ENCODE data around the gene MEX3D. TPM values are rescaled to one million over a fixed set of nuclear protein-coding genes. Genes with fewer than 3 reads are reported as not detected.
"Not testable (repeated sequence)": the region's sequence is repeated elsewhere in the genome, so short reads cannot be mapped to it uniquely, and the experiment has no call there.

Gene MEX3D
- total and polyA plus RNA-seq, 4 donors, result 0.92 to 9.1 (median 5.2) TPM

DNA sequence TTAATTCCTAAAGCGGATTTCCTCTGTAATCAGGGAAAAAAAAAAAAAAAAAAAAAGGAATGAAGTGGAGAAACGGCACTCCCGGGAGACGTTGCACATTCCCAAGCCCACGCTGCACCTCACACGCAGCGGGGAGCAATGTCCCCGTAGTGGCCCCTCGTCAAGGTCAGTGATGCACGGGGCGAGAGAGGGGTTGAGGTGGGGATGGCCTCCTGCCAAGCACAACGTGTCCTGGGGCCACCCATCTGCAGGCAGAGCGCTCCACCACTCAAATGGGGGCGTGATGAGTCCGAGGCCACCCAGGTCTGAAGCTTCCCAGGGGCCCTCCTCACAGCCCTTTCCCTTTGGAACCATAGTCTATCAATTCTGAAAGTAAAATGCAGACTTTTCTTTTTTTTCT is 29.1 kb downstream of the MEX3D start:
- no peak for DNase-seq (ENCODE audit: low spot score)
- 31% methylated on average over 15 of the region's 15 CpGs for WGBS
- TF ChIP-seq HNF4A (conservative IDR thresholded peaks at IDR 0.05) (no peak), RXRA (IDR thresholded peaks at IDR 0.05) (no peak), NR2F2 (IDR thresholded peaks at IDR 0.05) (no peak), GABPA (IDR thresholded peaks at IDR 0.05 in 1 of 2, conservative IDR thresholded peaks at IDR 0.05 in 1 of 2) (no peak), FOXA2 (IDR thresholded peaks at IDR 0.05) (no peak), RAD21 (IDR thresholded peaks at IDR 0.05) (no peak), TAF1 (conservative IDR thresholded peaks at IDR 0.05) (no peak), YY1 (IDR thresholded peaks at IDR 0.05) (no peak), EGR1 (IDR thresholded peaks at IDR 0.05; ENCODE audit: low read depth in 2 of 2) (no peak), FOXA1 (IDR thresholded peaks at IDR 0.05) (no peak)
- TF ChIP-seq, protein P1, sequence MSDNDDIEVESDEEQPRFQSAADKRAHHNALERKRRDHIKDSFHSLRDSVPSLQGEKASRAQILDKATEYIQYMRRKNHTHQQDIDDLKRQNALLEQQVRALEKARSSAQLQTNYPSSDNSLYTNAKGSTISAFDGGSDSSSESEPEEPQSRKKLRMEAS (IDR thresholded peaks at IDR 0.05), result no peak
- TF ChIP-seq, protein P2, sequence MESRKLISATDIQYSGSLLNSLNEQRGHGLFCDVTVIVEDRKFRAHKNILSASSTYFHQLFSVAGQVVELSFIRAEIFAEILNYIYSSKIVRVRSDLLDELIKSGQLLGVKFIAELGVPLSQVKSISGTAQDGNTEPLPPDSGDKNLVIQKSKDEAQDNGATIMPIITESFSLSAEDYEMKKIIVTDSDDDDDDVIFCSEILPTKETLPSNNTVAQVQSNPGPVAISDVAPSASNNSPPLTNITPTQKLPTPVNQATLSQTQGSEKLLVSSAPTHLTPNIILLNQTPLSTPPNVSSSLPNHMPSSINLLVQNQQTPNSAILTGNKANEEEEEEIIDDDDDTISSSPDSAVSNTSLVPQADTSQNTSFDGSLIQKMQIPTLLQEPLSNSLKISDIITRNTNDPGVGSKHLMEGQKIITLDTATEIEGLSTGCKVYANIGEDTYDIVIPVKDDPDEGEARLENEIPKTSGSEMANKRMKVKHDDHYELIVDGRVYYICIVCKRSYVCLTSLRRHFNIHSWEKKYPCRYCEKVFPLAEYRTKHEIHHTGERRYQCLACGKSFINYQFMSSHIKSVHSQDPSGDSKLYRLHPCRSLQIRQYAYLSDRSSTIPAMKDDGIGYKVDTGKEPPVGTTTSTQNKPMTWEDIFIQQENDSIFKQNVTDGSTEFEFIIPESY (IDR thresholded peaks at IDR 0.05), result no peak
- TF ChIP-seq, protein P3, sequence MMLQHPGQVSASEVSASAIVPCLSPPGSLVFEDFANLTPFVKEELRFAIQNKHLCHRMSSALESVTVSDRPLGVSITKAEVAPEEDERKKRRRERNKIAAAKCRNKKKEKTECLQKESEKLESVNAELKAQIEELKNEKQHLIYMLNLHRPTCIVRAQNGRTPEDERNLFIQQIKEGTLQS (IDR thresholded peaks at IDR 0.05), result no peak
- TF ChIP-seq, protein P4, sequence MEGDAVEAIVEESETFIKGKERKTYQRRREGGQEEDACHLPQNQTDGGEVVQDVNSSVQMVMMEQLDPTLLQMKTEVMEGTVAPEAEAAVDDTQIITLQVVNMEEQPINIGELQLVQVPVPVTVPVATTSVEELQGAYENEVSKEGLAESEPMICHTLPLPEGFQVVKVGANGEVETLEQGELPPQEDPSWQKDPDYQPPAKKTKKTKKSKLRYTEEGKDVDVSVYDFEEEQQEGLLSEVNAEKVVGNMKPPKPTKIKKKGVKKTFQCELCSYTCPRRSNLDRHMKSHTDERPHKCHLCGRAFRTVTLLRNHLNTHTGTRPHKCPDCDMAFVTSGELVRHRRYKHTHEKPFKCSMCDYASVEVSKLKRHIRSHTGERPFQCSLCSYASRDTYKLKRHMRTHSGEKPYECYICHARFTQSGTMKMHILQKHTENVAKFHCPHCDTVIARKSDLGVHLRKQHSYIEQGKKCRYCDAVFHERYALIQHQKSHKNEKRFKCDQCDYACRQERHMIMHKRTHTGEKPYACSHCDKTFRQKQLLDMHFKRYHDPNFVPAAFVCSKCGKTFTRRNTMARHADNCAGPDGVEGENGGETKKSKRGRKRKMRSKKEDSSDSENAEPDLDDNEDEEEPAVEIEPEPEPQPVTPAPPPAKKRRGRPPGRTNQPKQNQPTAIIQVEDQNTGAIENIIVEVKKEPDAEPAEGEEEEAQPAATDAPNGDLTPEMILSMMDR (IDR thresholded peaks at IDR 0.05; ENCODE audit: low read depth, low read length, missing input control), result no peak
- Histone ChIP-seq H3K9ac (ENCODE audit: low read depth in 1 of 2, low read length in 2 of 2) (no peak overlapping the region), H3K27ac (ENCODE audit: low read depth in 1 of 2, low read length in 2 of 2) (no peak overlapping the region), H3K36me3 (ENCODE audit: control insufficient read depth in 4 of 4, insufficient read depth in 3 of 4, low read depth in 1 of 4, low read length in 3 of 4) (no peaks in the 10 kb centered on the region), H3K4me1 (ENCODE audit: control insufficient read depth in 4 of 4, insufficient read depth in 4 of 4, low read length in 3 of 4) (no peaks in the 10 kb centered on the region), H3K27me3 (ENCODE audit: control insufficient read depth in 4 of 4, insufficient read depth in 4 of 4, low read length in 3 of 4) (no peaks in the 10 kb centered on the region), H3K4me3 (ENCODE audit: low read depth in 1 of 3, low read length in 3 of 3) (no peak overlapping the region), H3K9me3 (ENCODE audit: control insufficient read depth in 4 of 4, low read length in 3 of 4) (no peaks in the 10 kb centered on the region)

DNA sequence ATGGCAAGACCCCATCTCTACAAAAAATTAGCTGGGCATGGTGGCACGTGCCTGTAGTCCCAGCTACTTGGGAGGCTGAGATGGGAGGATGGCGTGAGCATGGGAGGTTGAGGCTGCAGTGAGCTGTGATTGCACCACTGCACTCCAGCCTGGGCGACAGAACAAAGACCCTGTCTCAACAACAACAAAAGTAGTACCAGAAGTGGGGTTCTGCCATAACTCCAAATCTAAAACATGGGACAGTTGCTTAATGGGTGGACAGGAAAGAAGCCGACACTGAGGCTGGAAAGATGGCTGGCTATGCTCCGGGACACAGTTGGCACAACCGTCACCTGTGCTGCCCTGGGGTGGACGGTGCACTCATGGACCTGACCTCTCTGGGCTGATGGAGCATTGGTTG is 32.4 kb downstream of the MEX3D start:
- not testable (repeated sequence) for H3K9ac ChIP-seq (ENCODE audit: low read depth in 1 of 2, low read length in 2 of 2)
- WGBS, result 94% methylated on average over 7 of the region's 7 CpGs

DNA sequence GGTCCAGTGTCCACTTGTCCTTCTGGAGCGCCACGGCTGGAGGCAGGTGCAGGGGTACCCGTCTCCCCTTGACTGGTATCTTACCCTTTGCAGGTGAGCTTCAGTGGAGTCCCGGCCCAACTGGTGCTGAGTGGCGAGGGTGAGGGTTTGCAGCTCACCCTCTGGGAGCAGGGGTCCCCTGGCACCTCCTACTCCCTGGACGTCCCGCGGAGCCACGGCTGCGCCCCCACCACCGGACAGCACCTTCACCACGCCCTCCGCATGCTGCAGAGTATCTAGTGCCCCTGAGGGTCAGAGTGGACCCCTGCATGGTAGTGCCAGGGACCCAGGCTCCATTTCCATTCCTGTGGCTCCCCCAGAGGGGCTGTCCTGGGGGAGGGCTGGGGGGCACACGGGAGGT is 33.2 kb downstream of the MEX3D start:
- Histone ChIP-seq H3K36me3 (ENCODE audit: control insufficient read depth in 4 of 4, insufficient read depth in 3 of 4, low read depth in 1 of 4, low read length in 3 of 4) (no peaks in the 10 kb centered on the region), H3K9me3 (ENCODE audit: control insufficient read depth in 4 of 4, low read length in 3 of 4) (no peaks in the 10 kb centered on the region), H3K9ac (ENCODE audit: low read depth in 1 of 2, low read length in 2 of 2) (no peak overlapping the region), H3K27me3 (ENCODE audit: control insufficient read depth in 4 of 4, insufficient read depth in 4 of 4, low read length in 3 of 4) (no peaks in the 10 kb centered on the region), H3K27ac (ENCODE audit: low read depth in 1 of 2, low read length in 2 of 2) (no peak overlapping the region), H3K4me1 (ENCODE audit: control insufficient read depth in 4 of 4, insufficient read depth in 4 of 4, low read length in 3 of 4) (no peaks in the 10 kb centered on the region), H3K4me3 (ENCODE audit: low read depth in 1 of 3, low read length in 3 of 3) (no peak overlapping the region)
- DNase-seq (ENCODE audit: low spot score), result no peak
- 91% methylated on average over 14 of the region's 14 CpGs for WGBS
- TF ChIP-seq, protein P2 (IDR thresholded peaks at IDR 0.05), result no peak
- TF ChIP-seq, protein P3 (IDR thresholded peaks at IDR 0.05), result no peak
- TF ChIP-seq, protein P1 (IDR thresholded peaks at IDR 0.05), result no peak
- TF ChIP-seq GABPA (IDR thresholded peaks at IDR 0.05 in 1 of 2, conservative IDR thresholded peaks at IDR 0.05 in 1 of 2) (no peak), TAF1 (conservative IDR thresholded peaks at IDR 0.05) (no peak), FOXA1 (IDR thresholded peaks at IDR 0.05) (no peak), YY1 (IDR thresholded peaks at IDR 0.05) (no peak), FOXA2 (IDR thresholded peaks at IDR 0.05) (no peak), SP1 (IDR thresholded peaks at IDR 0.05) (no peak), RXRA (IDR thresholded peaks at IDR 0.05) (no peak)
- TF ChIP-seq, protein P5, sequence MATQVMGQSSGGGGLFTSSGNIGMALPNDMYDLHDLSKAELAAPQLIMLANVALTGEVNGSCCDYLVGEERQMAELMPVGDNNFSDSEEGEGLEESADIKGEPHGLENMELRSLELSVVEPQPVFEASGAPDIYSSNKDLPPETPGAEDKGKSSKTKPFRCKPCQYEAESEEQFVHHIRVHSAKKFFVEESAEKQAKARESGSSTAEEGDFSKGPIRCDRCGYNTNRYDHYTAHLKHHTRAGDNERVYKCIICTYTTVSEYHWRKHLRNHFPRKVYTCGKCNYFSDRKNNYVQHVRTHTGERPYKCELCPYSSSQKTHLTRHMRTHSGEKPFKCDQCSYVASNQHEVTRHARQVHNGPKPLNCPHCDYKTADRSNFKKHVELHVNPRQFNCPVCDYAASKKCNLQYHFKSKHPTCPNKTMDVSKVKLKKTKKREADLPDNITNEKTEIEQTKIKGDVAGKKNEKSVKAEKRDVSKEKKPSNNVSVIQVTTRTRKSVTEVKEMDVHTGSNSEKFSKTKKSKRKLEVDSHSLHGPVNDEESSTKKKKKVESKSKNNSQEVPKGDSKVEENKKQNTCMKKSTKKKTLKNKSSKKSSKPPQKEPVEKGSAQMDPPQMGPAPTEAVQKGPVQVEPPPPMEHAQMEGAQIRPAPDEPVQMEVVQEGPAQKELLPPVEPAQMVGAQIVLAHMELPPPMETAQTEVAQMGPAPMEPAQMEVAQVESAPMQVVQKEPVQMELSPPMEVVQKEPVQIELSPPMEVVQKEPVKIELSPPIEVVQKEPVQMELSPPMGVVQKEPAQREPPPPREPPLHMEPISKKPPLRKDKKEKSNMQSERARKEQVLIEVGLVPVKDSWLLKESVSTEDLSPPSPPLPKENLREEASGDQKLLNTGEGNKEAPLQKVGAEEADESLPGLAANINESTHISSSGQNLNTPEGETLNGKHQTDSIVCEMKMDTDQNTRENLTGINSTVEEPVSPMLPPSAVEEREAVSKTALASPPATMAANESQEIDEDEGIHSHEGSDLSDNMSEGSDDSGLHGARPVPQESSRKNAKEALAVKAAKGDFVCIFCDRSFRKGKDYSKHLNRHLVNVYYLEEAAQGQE (IDR thresholded peaks at IDR 0.05), result no peak

More for the DNA sequence above, 32.4 kb downstream of the MEX3D start:
- H3K4me1 ChIP-seq (ENCODE audit: control insufficient read depth in 4 of 4, insufficient read depth in 4 of 4, low read length in 3 of 4); H3K27me3 ChIP-seq (ENCODE audit: control insufficient read depth in 4 of 4, insufficient read depth in 4 of 4, low read length in 3 of 4); H3K27ac ChIP-seq (ENCODE audit: low read depth in 1 of 2, low read length in 2 of 2); DNase-seq (ENCODE audit: low spot score); H3K36me3 ChIP-seq (ENCODE audit: control insufficient read depth in 4 of 4, insufficient read depth in 3 of 4, low read depth in 1 of 4, low read length in 3 of 4); H3K4me3 ChIP-seq (ENCODE audit: low read depth in 1 of 3, low read length in 3 of 3); H3K9me3 ChIP-seq (ENCODE audit: control insufficient read depth in 4 of 4, low read length in 3 of 4): not testable (repeated sequence)
